GM19351 (cell line): ENCODE measurements around the gene DOCK2.
A peak's percentile ranks its signal among the peaks of the same experiment; 100 is the strongest.
"Not testable (repeated sequence)": the region's sequence is repeated elsewhere in the genome, so short reads cannot be mapped to it uniquely, and the experiment has no call there.

Experiments used
- ATAC-seq: cut with Tn5 transposase; IDR thresholded peaks from one replicate; pipeline ENCODE4 v1.9.1; 2021; ENCODE audit warnings: mild to moderate bottlenecking, moderate library complexity; ENCODE audit not compliant: unreplicated experiment

The DOCK2 gene

GRCh38 chr5:169636477-169637084 is 494 bp upstream of the DOCK2 start:
- no peak for ATAC-seq

GRCh38 chr5:169637549-169638121 is 560 bp downstream of the DOCK2 start:
- ATAC-seq = peak; percentile 69

- ATAC-seq = no peak
Measured at GRCh38 chr5:169641253-169641652, 4.2 kb downstream of the DOCK2 start.

DNA sequence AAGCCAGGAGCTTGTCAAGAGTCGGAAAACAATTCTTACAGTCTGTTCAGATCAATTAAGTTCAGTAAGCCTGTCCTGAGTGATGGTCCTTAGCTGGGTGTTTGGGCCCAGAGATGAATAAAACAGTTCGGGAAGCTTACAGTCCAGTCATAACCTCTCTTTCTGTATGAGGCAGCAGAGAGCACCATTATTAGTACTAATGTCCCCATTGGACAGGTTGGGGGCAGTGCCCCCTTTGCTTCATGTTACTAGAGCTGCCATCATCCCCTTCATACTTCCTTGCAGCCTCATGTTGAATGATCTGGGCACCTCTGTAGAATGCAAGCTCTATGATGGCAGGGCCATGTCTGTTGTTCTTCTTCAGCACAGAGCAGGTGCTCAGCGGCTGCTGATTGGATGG is 9.8 kb downstream of the DOCK2 start:
- peak; percentile 38 for ATAC-seq

DNA sequence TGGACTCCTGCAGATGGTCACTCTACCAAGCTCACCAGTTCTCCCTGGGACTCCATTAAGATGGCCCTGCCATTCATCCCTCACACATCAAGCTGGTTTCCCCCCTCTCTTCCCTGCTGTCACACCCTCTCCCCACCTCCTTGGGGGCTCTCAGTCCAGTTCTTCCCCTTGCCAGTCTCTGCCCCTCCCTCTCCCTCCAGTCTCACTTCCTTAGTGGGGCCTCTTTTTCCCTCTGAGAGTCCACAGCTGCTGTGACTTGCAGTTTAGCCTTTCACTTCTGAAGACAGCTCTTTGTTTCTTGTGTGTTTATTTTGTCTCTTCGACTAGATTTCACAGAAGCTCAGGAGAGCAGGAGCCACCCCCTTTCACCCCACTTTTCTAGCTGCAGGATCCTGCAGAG is 10.5 kb downstream of the DOCK2 start:
- peak; percentile 37 for ATAC-seq

DNA sequence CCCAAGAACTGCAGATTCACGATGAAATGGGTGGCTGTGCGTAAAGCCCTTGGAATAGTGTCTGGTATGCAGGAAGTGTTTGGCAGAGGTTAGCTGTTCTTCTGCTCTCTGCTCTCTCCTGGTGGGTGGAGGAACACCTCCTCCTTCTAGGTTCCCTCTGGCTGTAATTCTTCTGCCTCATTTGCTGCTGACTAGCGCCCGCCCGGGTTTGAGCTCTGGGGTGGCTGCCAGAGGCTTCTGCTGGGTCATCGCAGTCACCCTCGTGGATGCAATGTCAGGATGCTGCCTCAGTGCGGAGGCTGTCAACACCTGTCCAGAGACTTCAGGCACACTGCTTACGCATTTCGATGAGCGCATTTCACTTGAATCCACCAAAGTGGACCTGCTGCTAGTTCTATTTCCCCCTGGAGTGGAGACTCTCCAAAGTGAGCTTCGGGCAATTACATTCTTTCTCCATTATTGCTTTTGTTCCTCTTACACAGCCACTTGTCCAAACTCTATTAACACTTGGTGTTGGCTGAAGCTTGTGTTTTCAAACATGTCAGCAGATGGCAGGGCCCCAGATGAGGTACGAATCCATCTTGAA is 11.7 kb downstream of the DOCK2 start:
- no peak for ATAC-seq

GRCh38 chr5:169649486-169649885 is 12.4 kb downstream of the DOCK2 start:
- ATAC-seq = peak; percentile 21

GRCh38 chr5:169650701-169651331 is 13.7 kb downstream of the DOCK2 start:
- peak; percentile 42 for ATAC-seq

- no peak for ATAC-seq
Measured at GRCh38 chr5:169651526-169651925, 14.5 kb downstream of the DOCK2 start.

DNA sequence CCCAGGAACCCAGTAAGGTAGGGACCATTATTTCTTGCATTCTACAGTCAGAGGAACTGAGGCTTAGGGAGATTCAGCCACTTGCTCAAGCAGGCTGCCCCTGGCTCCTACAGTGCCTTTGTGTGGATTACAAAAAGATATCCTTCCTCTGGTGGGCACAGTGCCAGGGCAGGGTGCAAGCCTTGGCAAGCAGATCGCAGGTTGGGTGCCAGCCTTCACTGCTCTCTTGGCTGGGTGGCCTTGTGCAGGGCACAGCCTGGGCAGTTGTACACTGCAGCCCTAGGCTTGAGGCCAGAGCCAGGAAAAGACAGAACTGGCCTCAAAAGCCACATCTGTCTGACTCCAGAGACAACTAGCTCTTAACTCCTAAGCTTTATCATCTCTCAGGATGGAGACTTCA is 15.0 kb downstream of the DOCK2 start:
- ATAC-seq = no peak

DNA sequence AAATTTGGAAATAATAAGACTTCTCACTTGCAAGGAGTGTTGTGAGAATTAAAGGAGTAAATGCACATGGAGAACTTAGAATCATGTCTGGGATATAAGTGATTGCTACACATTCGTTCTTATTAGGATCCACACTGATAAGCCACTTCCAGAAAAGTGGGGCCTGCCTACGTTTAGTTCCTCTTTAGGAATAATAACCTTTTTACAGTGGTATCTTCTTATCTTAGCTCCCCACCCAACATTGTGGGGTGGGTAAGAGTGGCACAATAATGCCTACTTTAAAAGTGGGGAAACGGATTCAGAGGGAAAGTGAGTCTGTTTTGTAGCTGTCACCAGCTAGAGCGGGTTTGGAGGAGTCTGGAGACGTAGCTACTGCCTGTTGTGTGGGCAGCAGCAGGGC is 16.0 kb downstream of the DOCK2 start:
- ATAC-seq = no peak

DNA sequence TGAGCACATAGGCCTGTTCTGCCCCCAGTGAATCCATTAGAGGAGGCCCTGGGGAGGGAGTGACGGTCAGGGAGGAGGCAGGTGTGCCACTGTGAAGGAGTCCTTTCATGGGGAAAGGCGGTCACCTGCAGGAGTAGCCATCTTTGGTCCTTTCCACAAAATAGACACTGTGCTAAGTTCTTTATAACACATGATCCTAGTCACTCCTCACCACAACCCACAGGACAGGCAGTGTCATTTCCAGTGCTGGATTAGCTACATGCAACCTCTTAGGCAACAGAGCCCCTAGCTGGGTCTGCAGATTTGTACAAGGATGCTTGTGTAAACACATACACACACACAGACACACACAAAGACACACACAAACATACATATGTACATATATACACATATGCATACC is 18.3 kb downstream of the DOCK2 start:
- ATAC-seq = no peak

GRCh38 chr5:169656125-169656901 is 19.2 kb downstream of the DOCK2 start:
- peak; percentile 71 for ATAC-seq

GRCh38 chr5:169657127-169657526 is 20.1 kb downstream of the DOCK2 start:
- ATAC-seq = peak; percentile 42

DNA sequence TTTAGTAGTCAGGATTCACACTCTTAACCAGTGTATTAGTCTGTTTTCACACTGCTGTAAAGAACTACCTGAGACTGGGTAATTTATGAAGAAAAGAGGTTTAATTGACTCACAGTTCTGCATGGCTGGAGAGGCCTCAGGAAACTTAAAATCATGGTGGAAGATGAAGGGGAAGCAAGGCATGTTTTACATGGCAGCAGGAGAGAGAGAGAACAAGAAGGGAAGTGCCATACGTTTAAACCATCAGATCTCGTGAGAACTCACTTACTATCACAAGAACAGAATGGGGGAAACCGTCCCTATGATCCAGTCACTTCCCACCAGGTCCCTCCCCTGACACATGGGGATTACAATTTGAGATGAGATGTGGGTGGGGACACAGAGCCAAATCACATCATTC is 25.4 kb downstream of the DOCK2 start:
- ATAC-seq = not testable (repeated sequence)

GRCh38 chr5:169663537-169663936 is 26.5 kb downstream of the DOCK2 start:
- ATAC-seq = no peak

DNA sequence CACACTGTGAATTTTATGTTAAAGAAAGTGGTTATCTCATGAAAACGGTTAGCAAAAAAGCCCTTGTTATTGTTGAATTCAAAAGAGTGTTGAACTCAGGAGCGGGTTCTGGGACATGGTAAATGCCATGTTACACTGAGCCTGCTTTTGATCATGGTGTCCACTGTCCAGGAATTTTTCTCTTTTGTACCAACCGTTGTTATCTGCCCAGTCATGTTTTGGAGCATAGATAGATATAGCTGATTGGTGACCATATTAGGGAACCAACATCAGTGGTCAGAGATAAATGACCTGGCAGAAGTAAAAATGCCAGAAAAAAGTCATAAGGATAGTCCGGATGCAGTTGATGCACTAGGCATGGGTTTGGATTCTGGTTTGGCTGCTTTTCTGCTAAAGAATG is 29.3 kb downstream of the DOCK2 start:
- ATAC-seq = no peak

DNA sequence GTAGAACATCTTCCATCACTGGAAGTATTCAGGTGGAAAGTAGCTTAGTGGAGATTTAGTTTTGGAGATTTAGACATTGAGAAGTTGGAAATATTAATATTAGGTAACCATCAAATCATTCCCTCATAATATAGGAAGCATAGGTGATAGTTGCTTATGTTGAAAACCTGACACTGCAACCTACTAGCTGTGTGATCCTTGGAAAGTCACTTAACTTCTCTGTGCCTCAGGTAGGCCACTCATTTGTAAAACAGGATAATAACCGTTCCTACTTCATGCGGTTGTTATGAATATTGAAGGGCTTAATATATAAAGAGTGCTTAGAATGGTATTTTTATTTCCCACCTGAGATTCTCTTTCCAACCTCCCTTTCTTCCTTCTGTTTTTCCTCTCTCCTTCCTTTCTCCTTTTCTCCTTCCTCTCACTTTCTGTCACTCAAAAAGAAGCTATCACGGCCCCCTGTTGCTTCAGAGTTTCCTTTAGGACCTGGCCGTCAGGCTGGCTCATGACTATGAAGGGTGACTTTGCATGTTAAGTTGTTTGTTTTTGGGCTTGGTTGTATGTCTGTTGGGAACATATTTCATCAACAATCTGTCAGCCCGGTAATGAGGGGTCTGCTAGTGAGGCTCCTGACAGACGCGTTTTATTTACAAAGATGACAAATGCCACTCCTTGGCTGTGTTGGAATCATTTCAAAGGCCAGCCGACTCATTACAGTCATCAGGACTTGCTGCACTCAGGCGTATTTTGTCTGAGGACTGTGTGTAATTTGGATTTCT is 31.0 kb downstream of the DOCK2 start:
- no peak for ATAC-seq

DNA sequence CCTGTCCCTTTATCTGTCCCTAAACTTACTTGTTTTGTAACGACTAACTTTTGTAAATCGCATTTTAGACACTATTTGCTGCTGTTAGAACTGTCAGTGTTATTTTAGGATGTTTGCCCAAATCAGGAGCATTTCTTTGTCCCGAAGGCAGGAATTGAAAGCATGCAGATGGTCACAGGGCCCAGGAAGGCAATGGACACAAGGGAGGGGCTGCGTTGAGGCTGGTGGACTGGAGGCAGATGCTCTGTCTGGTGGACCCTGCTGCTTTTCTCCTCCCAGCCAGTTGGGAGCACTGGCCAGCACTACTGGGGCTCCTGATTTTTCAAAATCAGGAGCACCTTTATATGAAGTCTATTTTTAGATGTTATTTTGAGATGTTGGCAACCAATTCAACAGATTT is 31.7 kb downstream of the DOCK2 start:
- ATAC-seq = no peak

GRCh38 chr5:169670769-169671525 is 33.9 kb downstream of the DOCK2 start:
- ATAC-seq = peak; percentile 98
